Coronary artery (tissue), 2 donors: ENCODE data around the gene NR3C2.

Experiments
- DNase-seq: peaks from one replicate; pipeline ENCODE4 v3.0.0-alpha.2; 2017; ENCODE audit warnings: low spot score
- H3K27ac ChIP-seq, 2 donors: fragments of 200-600 bp; sonication (generic); one replicate each; pipeline ENCODE4 v1.5.1; 2016 to 2019
- H3K4me3 ChIP-seq: fragments of 200-600 bp; sonication (generic); 2 replicates; pipeline ENCODE4 v1.5.1; 2016; ENCODE audit warnings: mild to moderate bottlenecking, moderate library complexity
- TF ChIP-seq, protein P1 (sequence below): fragments of 200-600 bp; sonication (generic); IDR thresholded peaks from one replicate; pipeline ENCODE4 v1.5.1; 2019; ENCODE audit warnings: antibody characterized with exemption

Gene NR3C2

DNA sequence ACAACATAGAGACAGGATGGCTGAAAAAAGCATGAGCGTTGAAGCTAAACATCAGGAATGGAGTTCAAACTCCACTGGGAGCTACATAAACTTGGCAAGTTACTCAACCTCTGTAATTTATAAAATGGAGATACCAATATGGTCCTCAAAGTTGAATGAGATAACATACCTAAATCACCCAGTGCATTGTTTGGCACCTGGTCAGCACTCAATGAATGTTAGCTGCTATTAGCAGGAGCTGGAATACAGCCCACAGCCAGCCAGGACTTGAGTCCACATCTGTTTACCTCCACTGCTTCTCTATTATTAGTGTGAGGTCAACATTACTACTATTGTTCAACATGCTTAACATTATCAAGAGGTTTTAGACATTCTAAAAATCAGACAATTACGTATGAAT, 97.9 kb downstream of the NR3C2 start:
- no peak overlapping the region for H3K27ac ChIP-seq
- no peak overlapping the region for H3K4me3 ChIP-seq
- TF ChIP-seq, protein P1, sequence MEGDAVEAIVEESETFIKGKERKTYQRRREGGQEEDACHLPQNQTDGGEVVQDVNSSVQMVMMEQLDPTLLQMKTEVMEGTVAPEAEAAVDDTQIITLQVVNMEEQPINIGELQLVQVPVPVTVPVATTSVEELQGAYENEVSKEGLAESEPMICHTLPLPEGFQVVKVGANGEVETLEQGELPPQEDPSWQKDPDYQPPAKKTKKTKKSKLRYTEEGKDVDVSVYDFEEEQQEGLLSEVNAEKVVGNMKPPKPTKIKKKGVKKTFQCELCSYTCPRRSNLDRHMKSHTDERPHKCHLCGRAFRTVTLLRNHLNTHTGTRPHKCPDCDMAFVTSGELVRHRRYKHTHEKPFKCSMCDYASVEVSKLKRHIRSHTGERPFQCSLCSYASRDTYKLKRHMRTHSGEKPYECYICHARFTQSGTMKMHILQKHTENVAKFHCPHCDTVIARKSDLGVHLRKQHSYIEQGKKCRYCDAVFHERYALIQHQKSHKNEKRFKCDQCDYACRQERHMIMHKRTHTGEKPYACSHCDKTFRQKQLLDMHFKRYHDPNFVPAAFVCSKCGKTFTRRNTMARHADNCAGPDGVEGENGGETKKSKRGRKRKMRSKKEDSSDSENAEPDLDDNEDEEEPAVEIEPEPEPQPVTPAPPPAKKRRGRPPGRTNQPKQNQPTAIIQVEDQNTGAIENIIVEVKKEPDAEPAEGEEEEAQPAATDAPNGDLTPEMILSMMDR: no peak
- DNase-seq: no peak

DNA sequence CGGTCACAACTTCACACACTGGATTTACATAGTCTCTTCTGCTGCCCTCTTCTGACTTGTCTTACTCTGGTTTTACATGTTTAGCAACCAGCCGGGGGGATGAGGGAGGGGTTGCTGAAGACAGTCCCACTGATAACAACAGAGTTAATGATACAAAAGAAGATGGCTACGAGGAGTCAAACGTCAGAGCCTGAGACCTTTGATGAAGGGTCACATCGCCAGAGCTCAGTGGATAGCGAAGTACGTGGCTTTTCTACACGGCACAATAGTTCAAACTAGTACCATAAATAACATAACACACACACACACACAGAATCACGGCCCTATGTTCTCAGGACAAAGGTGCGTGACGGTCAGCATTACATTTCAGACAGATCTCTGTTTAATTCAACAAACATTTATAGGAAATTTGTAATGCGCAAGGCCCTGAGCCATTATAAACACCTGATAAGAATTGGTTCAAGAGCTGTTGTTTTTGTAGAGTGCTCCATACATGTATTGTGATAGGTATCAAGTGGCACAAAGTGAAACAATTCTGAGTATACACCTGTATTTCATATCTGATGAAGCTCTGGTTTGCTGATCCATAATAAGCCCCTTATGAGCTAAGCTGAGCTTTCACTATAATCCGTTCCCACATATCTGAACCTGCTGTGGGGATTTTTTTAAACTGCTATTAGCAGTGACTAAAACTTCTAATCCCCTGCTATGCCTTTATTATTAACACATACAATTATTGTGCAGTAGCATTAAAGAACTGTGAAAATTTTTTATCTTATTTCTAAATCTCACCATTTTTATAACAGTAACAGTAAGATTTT, 100.0 kb downstream of the NR3C2 start:
- Histone ChIP-seq H3K27ac (no peak overlapping the region), H3K4me3 (no peak overlapping the region)
- TF ChIP-seq, protein P1: no peak
- DNase-seq: no peak

DNA sequence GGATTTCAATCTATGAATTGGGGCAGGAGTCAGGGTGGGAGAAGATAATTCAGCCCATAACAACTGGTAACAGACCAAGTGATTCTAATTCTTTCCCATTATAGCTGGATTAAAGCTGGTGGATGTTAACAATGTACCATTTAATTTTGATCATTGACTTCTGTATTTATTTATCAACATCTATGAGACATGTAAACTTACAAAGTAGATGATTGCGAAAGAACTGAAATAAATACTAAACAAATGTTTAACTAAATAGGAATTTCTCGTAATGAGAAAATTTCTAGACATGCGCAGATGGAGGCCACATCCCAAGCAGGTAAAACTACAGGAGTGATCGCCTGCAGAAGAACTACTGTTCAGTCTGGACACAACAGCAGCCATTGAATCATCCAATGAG, 107.1 kb downstream of the NR3C2 start:
- no peak for DNase-seq
- Histone ChIP-seq H3K4me3 (no peak overlapping the region), H3K27ac (no peak overlapping the region)
- TF ChIP-seq, protein P1: no peak

DNA sequence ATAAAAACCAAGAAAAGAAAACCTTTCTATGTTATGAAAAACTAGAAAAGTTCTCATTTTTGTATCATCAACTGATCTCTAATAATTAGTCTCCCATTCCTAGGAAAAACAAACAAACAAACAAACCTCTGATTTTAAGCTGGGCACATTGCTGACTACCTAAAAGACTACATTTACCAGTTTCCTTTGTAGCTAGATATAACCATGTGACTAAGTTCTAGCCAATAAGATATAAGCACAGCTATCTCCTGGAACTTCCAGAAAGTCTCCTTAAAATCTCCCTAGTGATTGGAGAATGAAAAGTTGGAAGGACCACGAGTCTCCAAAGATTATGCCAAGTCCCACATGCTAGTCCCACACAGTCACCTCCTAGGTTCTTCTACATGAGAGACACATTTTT, 108.9 kb downstream of the NR3C2 start:
- H3K4me3 ChIP-seq: no peak overlapping the region
- TF ChIP-seq, protein P1: no peak
- DNase-seq: no peak
- H3K27ac ChIP-seq: no peak overlapping the region

DNA sequence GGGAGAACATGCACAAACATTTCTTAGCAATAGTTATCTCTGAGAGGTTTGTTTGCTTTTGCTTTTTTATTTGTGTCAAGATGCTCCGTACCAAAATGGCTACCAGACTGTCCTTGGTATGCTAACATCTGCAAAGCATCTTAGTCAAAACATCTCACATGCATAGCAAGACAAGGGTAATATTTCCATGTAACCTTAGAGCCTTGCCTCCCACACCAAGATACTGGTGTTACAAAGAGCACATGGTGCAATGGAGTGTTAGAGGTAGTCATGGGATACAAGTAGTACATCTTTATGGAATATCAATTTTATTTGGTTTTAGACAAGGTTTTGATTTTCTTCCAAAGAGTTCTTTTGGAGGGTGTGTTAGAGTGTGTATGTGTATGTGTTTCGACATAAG, 109.7 kb downstream of the NR3C2 start:
- H3K27ac ChIP-seq: no peak overlapping the region
- no peak for DNase-seq
- H3K4me3 ChIP-seq: no peak overlapping the region
- TF ChIP-seq, protein P1: no peak

DNA sequence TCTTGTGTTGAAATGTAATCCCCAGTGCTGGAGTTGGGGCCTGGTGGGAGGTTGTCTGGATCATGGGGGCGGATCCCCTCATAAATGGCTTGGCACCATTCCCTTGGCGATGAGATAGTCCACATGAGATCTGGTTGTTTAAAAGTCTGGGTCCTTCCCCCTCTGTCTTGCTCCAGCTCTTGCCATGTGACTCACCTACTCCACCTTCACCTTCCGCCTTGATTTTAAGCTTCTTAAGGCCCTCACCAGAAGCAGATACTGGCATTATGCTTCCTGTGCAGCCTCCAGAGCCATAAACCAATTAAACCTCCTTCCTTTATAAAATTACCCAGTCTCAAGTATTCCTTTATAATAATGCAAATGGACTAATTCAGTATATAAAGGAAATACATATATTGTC, 111.5 kb downstream of the NR3C2 start:
- H3K4me3 ChIP-seq: no peak overlapping the region
- DNase-seq: no peak
- no peak overlapping the region for H3K27ac ChIP-seq
- TF ChIP-seq, protein P1: no peak

DNA sequence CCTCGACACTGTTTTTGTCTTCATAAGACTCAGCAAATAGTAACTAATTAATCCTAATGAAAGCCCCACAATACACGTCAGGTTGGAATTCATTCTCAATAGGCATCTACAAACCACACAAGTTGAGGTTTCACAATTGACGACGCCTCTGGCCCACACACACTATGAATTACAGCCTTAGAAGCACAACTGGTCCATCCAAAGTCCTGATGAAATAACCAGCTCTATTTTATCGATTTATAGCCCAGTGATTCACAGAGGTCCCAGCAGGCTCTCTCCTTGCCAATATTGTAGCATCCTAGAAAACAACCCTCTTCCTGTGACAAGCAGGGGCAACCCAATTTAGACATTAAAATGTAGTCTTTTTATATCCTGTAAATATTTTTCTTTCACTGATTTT, 112.1 kb downstream of the NR3C2 start:
- Histone ChIP-seq H3K4me3 (no peak overlapping the region), H3K27ac (no peak overlapping the region)
- DNase-seq: no peak
- TF ChIP-seq, protein P1: no peak
